Non-pigmented ciliary epithelial cell (primary cell): ENCODE measurements around the gene HEXIM1.

Experiments
- DNase-seq: peaks from one replicate; pipeline ENCODE4 v3.0.0-alpha.2; 2010; ENCODE audit warnings: low read depth

The HEXIM1 gene

GRCh38 chr17:45129940-45130680 lies 18.2 kb upstream of the HEXIM1 start:
- no peak for DNase-seq

GRCh38 chr17:45130681-45131615 lies 17.3 kb upstream of the HEXIM1 start:
- DNase-seq = no peak

- no peak for DNase-seq
Observed at GRCh38 chr17:45131616-45132319, 16.5 kb upstream of the HEXIM1 start.

GRCh38 chr17:45132320-45132571 lies 16.0 kb upstream of the HEXIM1 start, which contains the start of gene PLCD3:
Gene PLCD3 (minus strand): TSS chr17:45132515. CDS start chr17:45132410, 105 bp downstream.
- DNase-seq = no peak

- DNase-seq = no peak
Observed at GRCh38 chr17:45132572-45133463, 15.5 kb upstream of the HEXIM1 start.

- DNase-seq = peak; percentile 85
Observed at GRCh38 chr17:45135192-45135977, 12.9 kb upstream of the HEXIM1 start, which contains the start of gene ACBD4. Gene ACBD4 (plus strand): TSS chr17:45135687. CDS start chr17:45136145, 458 bp downstream.

GRCh38 chr17:45135978-45136791 lies 12.1 kb upstream of the HEXIM1 start:
- DNase-seq = no peak

GRCh38 chr17:45136846-45137560 lies 11.3 kb upstream of the HEXIM1 start:
- no peak for DNase-seq

- no peak for DNase-seq
Observed at GRCh38 chr17:45137561-45138305, 10.5 kb upstream of the HEXIM1 start.

GRCh38 chr17:45138911-45139532 lies 9.3 kb upstream of the HEXIM1 start:
- DNase-seq = no peak

GRCh38 chr17:45139533-45139920 lies 8.7 kb upstream of the HEXIM1 start:
- DNase-seq = no peak

- DNase-seq = no peak
Observed at GRCh38 chr17:45143094-45143670, 5.1 kb upstream of the HEXIM1 start.

- no peak for DNase-seq
Observed at GRCh38 chr17:45143767-45144198, 4.5 kb upstream of the HEXIM1 start.

- DNase-seq = no peak
Observed at GRCh38 chr17:45144199-45145034, 3.9 kb upstream of the HEXIM1 start.

- no peak for DNase-seq
Observed at GRCh38 chr17:45145035-45145389, 3.3 kb upstream of the HEXIM1 start.

- DNase-seq = no peak
Observed at GRCh38 chr17:45146166-45146565, 2.1 kb upstream of the HEXIM1 start.

- DNase-seq = no peak
Observed at GRCh38 chr17:45146592-45146889, 1.7 kb upstream of the HEXIM1 start.
